Suprapubic skin (tissue), 4 donors: ENCODE results near the gene DZIP1. TPM values are rescaled to one million over a fixed set of nuclear protein-coding genes. Genes with fewer than 3 reads are reported as not detected.

Experiments
- DNase-seq, 2 donors: peaks; one replicate each; pipeline ENCODE4 v3.0.0-alpha.2; 2019; ENCODE audit warnings: low spot score in 2 of 2
- H3K27ac ChIP-seq: fragments of 200-600 bp; sonication (generic); one replicate; pipeline ENCODE4 v1.5.1; 2019
- H3K27me3 ChIP-seq: fragments of 200-600 bp; sonication (generic); one replicate; pipeline ENCODE4 v1.5.1; 2019
- H3K36me3 ChIP-seq: fragments of 200-600 bp; sonication (generic); one replicate; pipeline ENCODE4 v1.5.1; 2019
- H3K4me1 ChIP-seq: fragments of 200-600 bp; sonication (generic); one replicate; pipeline ENCODE4 v1.5.1; 2019
- H3K4me3 ChIP-seq: fragments of 200-600 bp; sonication (generic); one replicate; pipeline ENCODE4 v1.5.1; 2019; ENCODE audit warnings: mild to moderate bottlenecking
- H3K9me3 ChIP-seq: fragments of 200-600 bp; sonication (generic); one replicate; pipeline ENCODE4 v1.5.1; 2019
- CTCF ChIP-seq, 2 donors: fragments of 200-600 bp in 1 of 2; fragments of 450-650 bp in 1 of 2; sonication (generic) in 1 of 2; IDR thresholded peaks; one replicate each; pipeline ENCODE4 v1.5.1; 2016 to 2019; ENCODE audit warnings: antibody characterized with exemption in 2 of 2, mild to moderate bottlenecking in 1 of 2, moderate library complexity in 1 of 2
- EP300 ChIP-seq: sonication (generic); formaldehyde crosslinking; IDR thresholded peaks from one replicate; pipeline ENCODE4 v1.6.1; 2017; ENCODE audit warnings: antibody characterized with exemption
- POLR2A ChIP-seq, 2 donors: fragments of 450-650 bp; IDR thresholded peaks; one replicate each; pipeline ENCODE4 v1.6.1; 2017; ENCODE audit warnings: antibody characterized with exemption in 2 of 2, mild to moderate bottlenecking in 2 of 2, moderate library complexity in 2 of 2
- POLR2AphosphoS5 ChIP-seq, 3 donors: sonication (generic); formaldehyde crosslinking; IDR thresholded peaks; one replicate each; pipeline ENCODE4 v1.6.1; 2017; ENCODE audit warnings: antibody characterized with exemption in 3 of 3
- WGBS: methylation state at CpG from one replicate; pipeline ENCODE4 v1.1.5; 2018; 5-methylcytosine and 5-hydroxymethylcytosine counted together
- total RNA-seq, 4 donors: library from RNA; depleted of rRNA; stranded (reverse); fragments of >200 nt; gene quantifications; one replicate each; pipeline ENCODE4 v1.1.0, GENCODE V29; 2016

The DZIP1 gene
- total RNA-seq, 4 donors from 2014 or later, result 1.5 to 4.8 (median 3.4) TPM

DNA sequence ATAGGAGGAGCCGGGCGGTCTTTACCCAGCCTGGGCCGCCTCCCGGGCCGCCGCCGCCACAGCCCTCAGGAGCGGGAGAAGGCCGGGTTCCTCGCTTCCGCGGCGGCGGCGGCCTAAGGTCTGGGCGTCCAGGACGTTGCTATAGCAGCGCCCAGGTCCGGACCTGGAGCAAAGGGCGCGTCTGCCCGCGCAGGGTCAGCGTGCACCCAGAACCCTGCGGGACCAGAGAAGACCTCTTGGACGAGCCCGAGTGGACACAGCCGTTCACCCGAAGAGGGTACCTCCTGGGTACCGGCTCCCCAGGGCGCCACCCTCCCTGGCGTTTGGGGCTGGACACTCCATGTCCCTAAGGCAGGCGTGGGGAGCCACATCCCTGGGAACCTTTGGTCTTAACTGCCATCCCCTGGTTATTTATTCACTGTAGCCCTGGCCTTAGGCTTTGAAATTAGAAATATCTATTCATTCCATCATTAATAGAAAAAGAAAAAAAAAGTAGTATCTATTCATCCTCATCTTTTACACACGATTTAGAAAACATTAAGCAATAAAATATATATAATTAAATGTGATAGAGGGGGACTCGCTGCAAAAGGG lies 2.4 kb downstream of the DZIP1 start:
- no peaks in the 10 kb centered on the region for H3K9me3 ChIP-seq
- H3K27ac ChIP-seq, result no peak overlapping the region
- peaks cover 33% of the 10 kb centered on the region for H3K27me3 ChIP-seq
- 30% methylated on average over 10 of the region's 35 CpGs for WGBS
- peak overlapping the region; percentile 40 for H3K4me3 ChIP-seq
- DNase-seq, result no peak
- no peaks in the 10 kb centered on the region for H3K36me3 ChIP-seq
- peaks cover 29% of the 10 kb centered on the region for H3K4me1 ChIP-seq
- TF ChIP-seq CTCF (IDR thresholded peaks at IDR 0.05) (no peak), POLR2A (IDR thresholded peaks at IDR 0.05) (no peak), POLR2AphosphoS5 (IDR thresholded peaks at IDR 0.05) (no peak), EP300 (no peak)

GRCh38 chr13:95641291-95642027 lies 3.0 kb downstream of the DZIP1 start:
- H3K27me3 ChIP-seq, result peaks cover 33% of the 10 kb centered on the region
- 63% methylated on average over 20 of the region's 58 CpGs for WGBS
- no peak overlapping the region for H3K27ac ChIP-seq
- H3K36me3 ChIP-seq, result no peaks in the 10 kb centered on the region
- no peak for DNase-seq
- peak overlapping the region; percentile 40 for H3K4me3 ChIP-seq
- TF ChIP-seq POLR2AphosphoS5 (IDR thresholded peaks at IDR 0.05) (no peak), CTCF (IDR thresholded peaks at IDR 0.05) (no peak)
- no peaks in the 10 kb centered on the region for H3K9me3 ChIP-seq
- H3K4me1 ChIP-seq, result peaks cover 29% of the 10 kb centered on the region

GRCh38 chr13:95636853-95637252 lies 7.7 kb downstream of the DZIP1 start:
- no peak for TF ChIP-seq CTCF (IDR thresholded peaks at IDR 0.05)
- H3K4me1 ChIP-seq, result peaks cover 6% of the 10 kb centered on the region
- H3K36me3 ChIP-seq, result no peaks in the 10 kb centered on the region
- no peak overlapping the region for H3K4me3 ChIP-seq
- no peak overlapping the region for H3K27ac ChIP-seq
- H3K27me3 ChIP-seq, result peaks cover 7% of the 10 kb centered on the region
- no peak for DNase-seq
- H3K9me3 ChIP-seq, result no peaks in the 10 kb centered on the region

DNA sequence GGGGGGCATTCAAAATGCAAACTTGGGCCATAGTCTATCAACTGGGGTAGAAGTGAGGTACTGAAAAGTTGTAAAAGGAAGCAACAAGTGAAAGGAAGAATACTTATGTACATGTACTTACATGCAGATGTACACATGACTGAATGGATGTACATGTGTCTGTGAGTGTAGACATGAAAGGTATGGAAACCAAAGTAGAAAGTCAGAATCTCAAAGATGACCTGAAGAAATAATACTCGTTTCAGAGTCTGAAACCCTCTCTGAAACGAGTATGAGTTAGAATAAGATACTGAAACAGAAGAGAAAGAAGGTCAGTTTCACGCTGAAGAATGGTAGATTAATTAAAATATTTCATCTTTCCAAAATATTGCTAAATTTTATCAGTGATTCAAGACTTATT lies 13.9 kb downstream of the DZIP1 start:
- 80% methylated on average over 3 of the region's 3 CpGs for WGBS
- no peak for DNase-seq

More for the DNA sequence above, 13.9 kb downstream of the DZIP1 start:
- Histone ChIP-seq H3K9me3 (no peaks in the 10 kb centered on the region), H3K27me3 (no peaks in the 10 kb centered on the region), H3K4me3 (no peak overlapping the region), H3K4me1 (no peaks in the 10 kb centered on the region), H3K36me3 (peaks cover 8% of the 10 kb centered on the region), H3K27ac (no peak overlapping the region)
- TF ChIP-seq POLR2A (IDR thresholded peaks at IDR 0.05) (no peak), CTCF (IDR thresholded peaks at IDR 0.05) (no peak), POLR2AphosphoS5 (IDR thresholded peaks at IDR 0.05) (no peak)
